Activated CD4-positive, alpha-beta T cell treated with anti-CD3 and anti-CD28 coated beads, Interleukin-2, amount 50 U/mL, for 16 hours (primary cell): ENCODE measurements around the gene LPXN.

ENCODE experiments used
- DNase-seq: peaks from one replicate; pipeline ENCODE4 v3.0.0-alpha.2; 2020

LPXN gene

DNA sequence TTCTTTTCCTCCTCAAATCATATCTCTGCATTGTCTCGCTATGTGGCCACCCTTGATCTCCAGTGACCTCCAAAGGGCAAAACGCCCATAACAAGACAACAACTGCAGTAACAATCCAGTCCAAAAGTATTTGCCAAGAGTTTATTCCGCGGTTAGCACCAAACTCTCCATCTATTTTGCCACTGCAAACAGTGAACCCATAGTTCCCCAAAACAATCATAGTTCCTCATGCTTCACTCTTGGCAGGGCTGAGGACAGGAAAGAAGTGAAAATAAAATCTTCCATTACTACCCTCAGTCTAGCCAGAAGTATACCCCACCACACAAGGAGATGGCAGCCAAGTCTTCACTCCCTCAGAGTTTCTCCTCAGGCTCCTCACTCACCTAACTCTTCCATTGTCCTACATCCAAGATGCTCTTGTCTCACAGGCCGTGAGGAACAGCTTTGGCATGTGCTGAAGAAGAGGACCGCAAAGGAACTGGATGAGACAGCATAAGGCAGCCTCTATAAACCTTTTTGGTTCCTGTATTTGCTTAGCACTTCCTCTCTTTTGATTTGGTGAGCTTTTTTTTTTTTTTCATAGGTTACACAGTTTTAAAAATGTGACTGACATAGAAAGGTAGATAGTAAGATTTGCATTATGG is at the start of gene LPXN:
Gene LPXN, minus strand, starts transcription at position 480 of the 644 bp plus-strand sequence. Its CDS starts 84 bp downstream, at position 396.
- DNase-seq = peak; percentile 73

- DNase-seq = no peak
Measured at GRCh38 chr11:58625086-58625485, 49.4 kb upstream of the LPXN start.

DNA sequence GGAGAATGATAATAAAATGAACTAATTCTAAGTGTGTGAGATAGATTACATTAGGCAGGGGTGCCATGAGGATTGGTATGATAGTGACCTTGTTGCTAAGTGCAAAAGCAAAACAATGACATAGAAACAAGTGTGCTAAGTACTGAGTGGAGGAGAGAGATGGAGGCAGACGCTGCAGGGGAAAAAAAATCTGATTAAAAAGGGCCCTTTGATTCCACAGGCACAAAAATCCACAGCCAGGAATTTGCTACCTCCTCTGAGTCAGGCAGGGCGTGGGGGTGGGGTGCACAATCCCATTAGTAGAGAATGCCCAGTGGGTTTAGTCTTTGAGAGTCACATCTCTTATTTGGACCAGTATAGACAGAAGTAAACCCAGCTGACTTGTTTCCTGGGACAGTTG is 46.7 kb upstream of the LPXN start, which contains the start of gene CNTF:
Gene CNTF, plus strand, starts transcription at position 322 of the 400 bp plus-strand sequence. CDS start 88 bp downstream, outside the sequence.
- DNase-seq = no peak

DNA sequence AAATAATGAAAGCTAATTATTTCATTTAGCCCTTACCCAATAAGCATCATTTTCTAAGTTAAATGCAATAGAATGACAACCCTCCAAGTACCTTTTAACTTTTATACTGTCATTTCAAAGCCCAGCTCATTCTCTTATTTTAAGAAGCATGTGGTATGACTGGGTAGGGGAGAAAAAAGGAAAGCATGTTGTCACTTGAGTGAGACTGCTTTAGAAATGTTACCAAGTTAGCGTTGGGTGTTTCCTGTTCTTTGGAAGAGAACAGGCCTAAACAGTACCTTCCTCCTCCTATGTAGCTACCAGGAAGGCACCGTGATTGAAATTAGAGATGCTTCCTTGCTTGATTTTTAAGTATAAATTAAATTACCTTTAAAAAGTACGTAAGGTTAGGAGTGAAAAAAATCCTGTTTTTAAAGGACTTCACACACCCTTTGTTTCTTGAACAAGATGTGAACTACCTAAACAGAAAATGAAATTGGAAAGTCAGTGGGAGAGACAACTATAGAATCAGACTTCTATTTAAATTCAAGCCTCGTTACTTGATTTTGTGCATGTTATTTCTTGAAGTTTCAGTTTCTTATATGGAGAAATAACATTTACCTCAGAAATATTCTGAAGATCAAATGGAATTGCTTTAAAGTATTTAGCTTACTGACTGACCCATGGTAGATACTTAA is 46.1 kb upstream of the LPXN start:
- DNase-seq = peak; percentile 6

GRCh38 chr11:58617976-58618557 is 42.4 kb upstream of the LPXN start:
- DNase-seq = no peak

DNA sequence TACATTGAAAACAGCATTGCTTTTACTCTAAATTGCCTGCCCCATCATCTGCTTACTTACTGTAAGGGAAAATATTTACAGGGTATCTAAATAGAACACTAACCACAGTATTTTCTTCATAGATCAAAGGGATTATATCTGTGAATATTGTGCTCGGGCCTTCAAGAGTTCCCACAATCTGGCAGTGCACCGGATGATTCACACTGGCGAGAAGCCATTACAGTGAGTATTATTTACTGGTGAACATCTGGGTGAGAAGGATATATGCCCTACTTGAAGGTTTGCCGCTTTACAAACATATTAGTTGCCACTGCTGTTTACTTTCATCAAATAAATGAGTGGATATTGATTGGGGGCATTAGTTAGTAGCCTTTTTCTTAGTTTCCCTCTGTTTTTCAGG is 40.9 kb upstream of the LPXN start:
- DNase-seq = no peak

DNA sequence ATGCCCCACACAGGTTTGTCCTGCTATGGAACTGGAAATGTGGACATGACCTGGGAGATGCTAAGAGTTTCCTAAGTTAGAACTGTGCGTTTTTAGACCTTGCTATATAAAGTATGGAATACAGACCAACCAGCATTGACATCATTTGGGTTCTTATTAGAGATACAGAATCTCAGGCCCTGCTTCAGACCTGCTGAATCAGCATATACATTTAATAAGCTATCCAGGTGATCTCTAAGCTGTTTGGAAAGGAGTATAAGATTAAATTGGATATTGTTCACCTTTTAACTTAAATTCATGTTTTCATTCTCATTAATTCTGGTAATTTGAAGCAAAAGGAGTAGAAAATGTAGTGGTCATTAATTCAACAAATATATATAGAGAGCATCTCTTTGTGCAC is 39.9 kb upstream of the LPXN start:
- no peak for DNase-seq

GRCh38 chr11:58613228-58613627 is 37.6 kb upstream of the LPXN start:
- DNase-seq = peak; percentile 10

DNA sequence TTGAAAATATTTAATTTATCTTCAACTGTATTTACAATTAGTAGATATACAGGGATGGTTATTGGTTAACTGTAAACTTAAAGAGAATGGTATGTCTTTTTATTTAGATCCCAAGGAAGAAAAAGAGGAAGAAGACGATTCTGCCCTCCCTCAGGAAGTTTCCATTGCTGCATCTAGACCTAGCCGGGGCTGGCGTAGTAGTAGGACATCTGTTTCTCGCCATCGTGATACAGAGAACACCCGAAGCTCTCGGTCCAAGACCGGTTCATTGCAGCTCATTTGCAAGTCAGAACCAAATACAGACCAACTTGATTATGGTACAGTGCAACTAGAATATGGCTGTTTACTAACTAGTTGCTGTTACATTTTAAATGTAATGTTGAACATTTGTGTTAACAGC is 34.1 kb upstream of the LPXN start:
- DNase-seq = no peak

DNA sequence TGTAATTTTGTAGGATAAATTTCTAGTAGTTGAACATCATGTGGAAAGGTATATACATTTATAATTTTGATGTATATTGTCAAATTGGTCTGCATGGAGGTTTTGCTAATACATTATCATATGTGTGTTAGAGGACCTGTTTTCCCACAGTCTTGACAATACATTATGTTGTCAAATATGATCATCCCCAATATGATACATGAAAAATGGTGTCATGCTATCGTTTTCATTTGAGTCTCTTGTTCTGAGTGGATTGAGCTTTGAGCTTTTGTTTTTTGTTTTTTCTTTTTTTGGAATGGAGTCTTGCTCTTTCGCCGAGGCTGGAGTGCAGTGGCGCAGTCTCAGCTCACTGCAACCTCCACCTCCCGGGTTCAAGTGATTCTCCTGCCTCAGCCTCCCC is 32.7 kb upstream of the LPXN start:
- no peak for DNase-seq

DNA sequence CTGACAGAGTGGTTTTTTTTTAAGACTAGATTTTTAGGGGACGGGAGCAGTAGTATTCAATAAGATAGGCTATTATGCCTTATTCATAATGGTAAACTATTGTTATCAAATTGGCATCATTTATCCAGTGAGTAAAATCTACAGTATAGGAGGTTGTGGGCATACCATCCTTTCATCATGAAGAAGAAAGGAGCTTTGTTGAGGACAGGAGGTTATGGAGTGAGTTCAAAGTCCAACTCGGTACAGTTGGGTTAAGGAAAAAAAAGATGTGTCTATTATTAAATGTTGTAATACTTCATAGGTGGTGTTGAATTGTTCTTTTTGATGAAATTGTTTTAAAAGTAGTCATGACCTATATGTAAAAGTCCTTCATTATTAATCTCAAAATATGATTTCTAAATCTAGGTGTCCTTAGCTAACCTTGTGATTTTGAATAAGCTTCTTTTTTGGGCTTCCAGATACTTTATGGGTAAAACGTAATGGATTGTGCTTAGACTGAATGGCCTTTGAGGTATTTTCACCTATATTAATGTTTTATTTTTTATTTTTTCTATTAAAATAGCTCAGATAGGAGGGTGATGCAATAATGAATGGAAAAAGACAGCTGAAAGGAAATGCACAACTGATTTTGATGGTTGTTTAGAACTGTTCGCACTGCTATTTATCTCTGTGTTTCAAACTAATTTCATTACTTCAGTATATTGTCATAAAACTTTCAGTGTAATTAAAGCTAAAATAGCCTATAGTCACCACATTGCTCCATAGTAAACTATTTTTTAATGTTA is 31.5 kb upstream of the LPXN start:
- no peak for DNase-seq

GRCh38 chr11:58600510-58600909 is 24.9 kb upstream of the LPXN start:
- DNase-seq = no peak

- DNase-seq = peak; percentile 53
Measured at GRCh38 chr11:58597486-58598144, 22.0 kb upstream of the LPXN start.

DNA sequence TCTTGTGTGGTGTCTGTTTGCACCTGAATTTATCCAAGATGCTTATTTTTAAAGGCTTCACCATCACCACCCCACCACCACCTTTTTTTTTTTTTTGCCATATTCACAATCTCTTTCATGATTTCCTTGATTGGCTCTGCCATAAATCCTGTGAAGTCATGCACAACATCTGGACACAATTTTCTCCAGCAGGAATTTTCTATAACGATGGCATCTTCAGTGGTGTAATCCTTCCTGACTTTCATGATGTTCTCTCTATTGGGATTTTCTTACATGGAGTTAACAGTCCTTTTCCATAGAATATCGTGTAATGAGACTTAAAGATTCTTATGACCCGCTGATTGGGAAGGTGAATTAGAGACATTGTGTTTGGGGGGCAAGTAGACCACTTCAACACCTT is 21.0 kb upstream of the LPXN start:
- DNase-seq = no peak

GRCh38 chr11:58594826-58595225 is 19.2 kb upstream of the LPXN start:
- DNase-seq = no peak

DNA sequence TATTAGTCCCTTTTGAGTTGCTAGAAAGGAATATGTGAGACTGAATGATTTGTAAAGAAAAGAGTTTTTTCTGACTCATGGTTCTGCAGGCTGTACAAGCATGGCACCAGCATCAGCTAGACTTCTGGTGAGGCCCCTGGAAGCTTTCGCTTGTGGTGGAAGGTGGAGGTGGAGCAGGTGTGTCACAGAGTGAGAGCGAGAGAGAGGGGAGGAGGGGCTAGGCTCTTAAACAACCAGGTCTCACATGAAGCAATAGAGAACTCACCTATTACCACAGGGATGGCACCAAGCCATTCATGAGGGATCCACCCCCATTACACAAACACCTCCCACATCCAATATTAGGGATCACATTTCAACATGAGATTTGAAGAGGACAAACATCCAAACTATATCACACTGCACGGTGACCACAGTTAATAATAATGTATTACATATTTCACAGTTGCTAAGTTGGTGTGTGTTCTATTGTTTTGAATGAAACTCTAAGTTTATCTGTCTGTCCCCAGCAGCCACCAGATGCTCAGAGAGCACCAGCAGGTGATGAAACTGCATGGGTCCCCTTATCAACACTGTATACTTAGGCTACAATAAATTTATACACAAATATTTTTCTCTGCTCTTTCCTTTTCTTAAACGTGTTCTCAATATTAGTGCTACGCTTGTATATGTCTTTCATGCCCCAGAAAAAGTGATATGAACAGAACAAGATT is 17.3 kb upstream of the LPXN start:
- no peak for DNase-seq

GRCh38 chr11:58591659-58592058 is 16.0 kb upstream of the LPXN start:
- DNase-seq = no peak

DNA sequence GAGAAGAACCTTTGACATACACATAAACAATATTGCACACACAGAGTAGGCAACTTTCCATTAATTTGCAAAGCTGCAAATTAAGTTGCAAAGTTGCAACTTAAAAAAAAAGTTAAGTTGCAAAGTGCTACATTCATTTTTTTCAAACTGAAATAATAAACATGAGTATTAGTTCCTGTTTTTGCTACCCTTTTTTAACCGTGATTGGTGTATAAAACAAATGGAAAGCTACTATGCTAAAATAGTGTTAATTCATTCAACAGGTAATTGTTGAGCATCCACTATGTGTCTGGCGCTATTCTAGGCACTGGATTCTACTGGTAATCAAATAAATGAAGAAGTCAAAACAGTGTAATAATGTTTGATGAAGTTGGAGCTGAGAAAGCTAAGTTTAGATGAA is 11.3 kb upstream of the LPXN start:
- DNase-seq = no peak

DNA sequence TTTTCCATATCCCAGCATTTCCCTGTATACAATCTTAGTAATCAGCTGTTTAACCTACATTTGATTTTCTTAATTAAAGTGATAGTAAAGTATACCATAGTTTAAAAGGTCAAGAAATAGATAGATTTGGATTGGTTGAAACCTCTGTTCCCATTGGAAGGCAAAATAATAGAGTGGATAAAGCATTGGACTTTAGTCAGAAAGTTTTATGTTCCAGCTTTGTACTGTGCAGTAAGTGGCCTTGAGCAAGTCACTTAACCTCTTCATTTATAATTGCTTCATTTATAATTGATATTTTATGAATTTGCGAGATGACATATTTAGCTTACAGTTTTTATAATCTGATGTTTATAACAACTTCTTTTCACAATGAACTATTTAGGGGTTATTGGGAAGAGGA is 6.8 kb upstream of the LPXN start:
- DNase-seq = no peak

- peak; percentile 39 for DNase-seq
Measured at GRCh38 chr11:58580311-58580710, 4.7 kb upstream of the LPXN start.

DNA sequence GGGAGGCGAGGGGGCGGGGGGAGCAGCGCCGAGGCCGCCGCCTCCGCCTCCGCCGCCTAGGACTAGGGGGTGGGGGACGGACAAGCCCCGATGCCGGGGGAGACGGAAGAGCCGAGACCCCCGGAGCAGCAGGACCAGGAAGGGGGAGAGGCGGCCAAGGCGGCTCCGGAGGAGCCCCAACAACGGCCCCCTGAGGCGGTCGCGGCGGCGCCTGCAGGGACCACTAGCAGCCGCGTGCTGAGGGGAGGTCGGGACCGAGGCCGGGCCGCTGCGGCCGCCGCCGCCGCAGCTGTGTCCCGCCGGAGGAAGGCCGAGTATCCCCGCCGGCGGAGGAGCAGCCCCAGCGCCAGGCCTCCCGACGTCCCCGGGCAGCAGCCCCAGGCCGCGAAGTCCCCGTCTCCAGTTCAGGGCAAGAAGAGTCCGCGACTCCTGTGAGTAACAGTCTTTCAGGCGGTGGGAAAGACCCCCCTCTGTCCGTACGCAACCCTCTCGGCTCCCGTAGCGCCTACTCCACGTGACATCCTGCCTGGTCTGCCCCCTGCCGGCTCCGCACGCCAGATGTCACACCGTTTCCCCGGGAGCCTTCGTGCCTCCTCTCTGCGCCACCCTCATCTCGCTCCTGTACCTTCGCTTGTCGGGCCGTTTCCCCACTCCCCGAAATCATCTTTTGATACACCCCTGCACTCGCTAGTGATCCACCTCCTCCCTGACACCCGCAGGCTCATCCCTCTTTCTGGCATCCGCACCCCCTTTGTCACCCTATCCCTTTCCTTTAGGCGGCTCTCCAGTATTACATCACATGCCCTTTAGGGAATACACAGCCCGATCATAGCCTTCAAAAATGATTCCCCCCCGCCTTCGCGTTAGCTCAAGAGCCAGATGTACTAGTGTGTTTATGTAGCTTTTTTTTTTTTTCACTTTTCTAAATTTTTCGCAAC is 3.8 kb upstream of the LPXN start:
- peak; percentile 92 for DNase-seq
